HG03045 (cell line): Measurements from ENCODE around the gene DIRAS3.
"Not testable (repeated sequence)": the region's sequence is repeated elsewhere in the genome, so short reads cannot be mapped to it uniquely, and the experiment has no call there.

Experiments
- ATAC-seq: cut with Tn5 transposase; IDR thresholded peaks from one replicate; pipeline ENCODE4 v1.9.1; 2021; ENCODE audit warnings: mild to moderate bottlenecking, moderate library complexity; ENCODE audit not compliant: unreplicated experiment

DIRAS3 gene

GRCh38 chr1:68049941-68050878 lies at the start of gene DIRAS3:
DIRAS3 (minus strand) TSS chr1:68050627; CDS start chr1:68047297, 3,330 bp downstream.
- no peak for ATAC-seq

- ATAC-seq: no peak
These were observed 43.3 kb upstream of the DIRAS3 start for GRCh38 chr1:68093737-68094136.

- ATAC-seq: no peak
These were observed 36.8 kb upstream of the DIRAS3 start for GRCh38 chr1:68087184-68087583.

GRCh38 chr1:68085752-68086151 lies 35.3 kb upstream of the DIRAS3 start:
- ATAC-seq: no peak

- no peak for ATAC-seq
These were observed 33.3 kb upstream of the DIRAS3 start for GRCh38 chr1:68083686-68084085.

- ATAC-seq: no peak
These were observed 31.4 kb upstream of the DIRAS3 start for GRCh38 chr1:68081775-68082283.

- no peak for ATAC-seq
These were observed 28.2 kb upstream of the DIRAS3 start for GRCh38 chr1:68078647-68079046.

GRCh38 chr1:68074472-68074871 lies 24.0 kb upstream of the DIRAS3 start:
- no peak for ATAC-seq

GRCh38 chr1:68065766-68066165 lies 15.3 kb upstream of the DIRAS3 start:
- no peak for ATAC-seq

GRCh38 chr1:68058053-68058452 lies 7.6 kb upstream of the DIRAS3 start:
- not testable (repeated sequence) for ATAC-seq

GRCh38 chr1:68057564-68057963 lies 7.1 kb upstream of the DIRAS3 start:
- ATAC-seq: no peak

- no peak for ATAC-seq
These were observed 6.6 kb upstream of the DIRAS3 start for GRCh38 chr1:68057050-68057449.

- no peak for ATAC-seq
These were observed 1.0 kb upstream of the DIRAS3 start for GRCh38 chr1:68051475-68051874.

GRCh38 chr1:68047659-68048026 lies 2.8 kb downstream of the DIRAS3 start:
- ATAC-seq: no peak

GRCh38 chr1:68046885-68047658 lies 3.4 kb downstream of the DIRAS3 start:
- ATAC-seq: no peak

- no peak for ATAC-seq
These were observed 4.0 kb downstream of the DIRAS3 start for GRCh38 chr1:68046423-68046822.

- ATAC-seq: no peak
These were observed 4.8 kb downstream of the DIRAS3 start for GRCh38 chr1:68045511-68046180.

GRCh38 chr1:68043443-68044090 lies 6.9 kb downstream of the DIRAS3 start:
- no peak for ATAC-seq

GRCh38 chr1:68036946-68037345 lies 13.5 kb downstream of the DIRAS3 start:
- ATAC-seq: no peak

GRCh38 chr1:68029444-68029843 lies 21.0 kb downstream of the DIRAS3 start:
- no peak for ATAC-seq

- no peak for ATAC-seq
These were observed 21.9 kb downstream of the DIRAS3 start for GRCh38 chr1:68028566-68028965.
